GM21515 (cell line): Measurements from ENCODE around the gene LENG8.
"Not testable (repeated sequence)": the region's sequence is repeated elsewhere in the genome, so short reads cannot be mapped to it uniquely, and the experiment has no call there.

Experiments used
- ATAC-seq: cut with Tn5 transposase; IDR thresholded peaks from one replicate; pipeline ENCODE4 v1.9.1; 2021; ENCODE audit not compliant: unreplicated experiment

Gene LENG8

DNA sequence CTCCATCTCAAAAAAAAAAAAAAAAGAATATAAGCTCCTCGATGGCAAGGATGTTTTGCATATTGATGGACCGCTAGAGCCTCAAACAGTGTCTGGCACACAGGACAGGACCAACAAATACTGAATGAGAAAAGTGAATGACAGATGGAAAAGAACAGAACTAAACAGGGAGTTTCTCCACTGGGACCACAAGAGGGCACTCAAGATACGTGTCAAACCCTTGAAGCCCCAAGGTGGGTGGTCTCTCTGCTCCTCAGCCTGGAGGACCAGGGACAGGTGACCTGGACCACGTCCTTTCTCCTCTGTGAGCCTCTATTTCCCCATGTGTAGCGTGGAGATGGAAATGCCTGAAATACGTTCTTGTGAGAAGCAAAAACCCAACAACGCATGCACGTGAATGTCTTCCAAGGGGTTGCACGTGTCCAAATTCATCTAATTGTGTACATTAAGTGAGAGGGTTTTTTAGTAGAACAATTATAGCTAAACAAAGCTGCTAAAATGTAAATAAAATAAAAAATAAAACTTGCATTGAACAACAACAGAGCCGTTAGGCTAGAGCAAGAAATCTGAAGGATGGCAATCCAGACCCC is 29.8 kb downstream of the LENG8 start:
- no peak for ATAC-seq

DNA sequence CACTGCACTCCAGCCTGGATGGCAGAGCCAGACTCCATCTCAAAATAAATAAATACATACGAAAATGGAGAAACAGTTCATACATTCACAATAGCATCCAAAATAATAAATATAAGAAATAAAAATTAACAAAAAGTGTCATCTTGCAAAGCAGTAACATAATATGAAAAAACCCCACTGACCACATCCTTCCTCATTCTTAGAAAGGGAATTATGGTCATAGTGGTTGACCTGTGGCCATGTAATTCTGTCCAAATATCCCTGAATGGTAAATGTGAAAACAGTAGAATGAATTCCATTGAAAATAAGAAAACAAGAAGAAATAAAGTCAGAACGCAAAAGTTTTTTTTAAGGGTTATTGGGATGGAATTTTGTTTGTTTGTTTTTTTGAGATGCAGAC is 31.1 kb downstream of the LENG8 start:
- no peak for ATAC-seq

DNA sequence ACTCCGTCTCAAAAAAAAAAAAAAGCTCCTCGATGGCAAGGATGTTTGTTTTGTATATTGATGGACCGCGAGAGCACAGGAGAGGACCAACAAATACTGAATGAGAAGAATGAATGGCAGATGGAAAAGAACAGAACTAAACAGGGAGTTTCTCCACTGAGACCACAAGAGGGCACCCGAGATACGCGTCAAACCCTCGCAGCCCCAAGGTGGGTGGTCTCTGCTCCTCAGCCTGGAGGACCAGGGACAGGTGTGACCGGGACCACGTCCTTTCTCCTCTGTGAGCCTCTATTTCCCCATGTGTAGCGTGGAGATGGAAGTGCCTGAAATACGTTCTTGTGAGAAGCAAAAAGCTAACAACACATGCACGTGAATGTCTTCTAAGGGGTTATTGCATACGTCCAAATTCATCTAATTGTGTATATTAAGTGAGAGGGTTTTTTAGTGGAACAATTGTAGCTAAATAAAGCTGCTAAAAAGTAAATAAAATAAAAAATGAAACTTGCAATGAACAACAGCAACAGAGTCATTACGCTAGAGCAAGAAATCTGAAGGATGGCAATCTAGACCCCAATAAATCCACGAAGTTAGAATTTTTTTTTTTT is 32.4 kb downstream of the LENG8 start:
- ATAC-seq = no peak

DNA sequence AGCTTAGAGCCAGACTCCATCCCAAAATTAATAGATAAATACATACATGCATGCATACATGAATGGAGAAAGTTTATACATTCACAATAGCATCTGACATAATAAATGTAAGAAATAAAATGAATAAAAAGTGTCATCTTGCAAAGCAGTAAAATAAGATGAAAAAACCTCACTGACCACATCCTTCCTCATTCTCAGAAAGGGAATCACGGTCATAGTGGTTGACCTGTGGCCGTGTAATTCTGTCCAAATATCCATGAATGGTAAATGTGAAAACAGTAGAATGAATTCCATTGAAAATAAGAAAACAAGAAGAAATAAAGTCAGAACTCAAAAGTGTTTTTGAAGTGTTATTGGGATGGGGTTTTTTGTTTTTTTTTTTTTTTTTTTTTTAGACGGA is 33.9 kb downstream of the LENG8 start:
- no peak for ATAC-seq

DNA sequence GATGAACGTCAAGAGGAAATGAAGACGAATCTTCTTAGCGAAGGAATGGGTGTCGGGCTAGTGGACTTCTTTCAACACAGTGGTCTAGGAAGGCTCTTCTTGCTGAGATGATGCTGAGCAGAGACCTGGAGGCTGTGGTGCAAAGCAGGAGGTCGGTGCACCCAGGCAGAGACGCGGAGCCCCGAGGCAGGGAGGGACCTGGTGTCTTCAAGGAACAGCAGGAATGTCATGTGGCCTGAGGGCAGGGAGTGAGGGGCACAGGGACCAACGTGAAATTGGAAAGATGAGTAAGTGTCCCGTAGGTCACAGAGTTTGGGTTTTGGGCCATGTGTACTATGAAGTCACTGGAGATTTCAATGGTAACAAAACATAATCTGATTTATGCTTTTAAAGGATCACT is 35.5 kb downstream of the LENG8 start:
- ATAC-seq = no peak

DNA sequence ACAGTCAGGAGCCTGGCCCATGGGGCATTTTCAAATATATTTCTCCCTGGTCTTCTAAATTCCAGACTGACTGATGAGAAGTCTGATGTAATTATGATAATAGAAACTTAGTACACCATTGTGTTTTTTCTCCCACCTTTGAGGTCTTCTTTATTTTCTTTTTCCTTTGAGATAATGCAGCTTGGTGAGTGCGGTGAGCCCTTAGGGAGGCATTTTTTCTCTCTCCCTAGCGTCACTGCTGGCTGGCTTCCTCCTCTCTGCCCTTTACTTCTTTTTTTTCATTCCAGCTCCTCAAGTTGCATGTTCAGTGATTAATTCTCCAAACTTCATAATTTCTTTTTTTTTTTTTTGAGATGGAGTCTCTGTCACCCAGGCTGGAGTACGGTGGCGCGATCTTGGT is 36.9 kb downstream of the LENG8 start:
- no peak for ATAC-seq

DNA sequence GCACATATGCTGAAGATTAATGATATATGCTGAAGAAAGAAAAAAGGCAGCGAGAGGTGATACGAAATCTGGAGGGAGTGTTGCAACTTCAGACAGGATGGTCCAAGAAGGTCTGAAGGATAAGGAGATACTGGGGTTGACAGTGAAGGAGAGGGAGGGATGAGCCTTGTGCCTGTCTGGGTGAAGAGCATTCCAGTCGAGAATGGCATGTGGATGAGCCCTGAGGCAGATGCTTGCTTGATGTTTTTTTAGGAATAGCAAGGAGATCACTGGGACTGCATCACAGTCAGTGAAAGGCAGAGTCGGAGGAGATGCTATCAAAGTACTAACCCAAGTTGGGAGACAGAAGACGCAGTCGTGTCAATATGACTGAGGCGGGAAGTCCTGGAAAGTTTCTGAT is 40.3 kb downstream of the LENG8 start:
- ATAC-seq = no peak

DNA sequence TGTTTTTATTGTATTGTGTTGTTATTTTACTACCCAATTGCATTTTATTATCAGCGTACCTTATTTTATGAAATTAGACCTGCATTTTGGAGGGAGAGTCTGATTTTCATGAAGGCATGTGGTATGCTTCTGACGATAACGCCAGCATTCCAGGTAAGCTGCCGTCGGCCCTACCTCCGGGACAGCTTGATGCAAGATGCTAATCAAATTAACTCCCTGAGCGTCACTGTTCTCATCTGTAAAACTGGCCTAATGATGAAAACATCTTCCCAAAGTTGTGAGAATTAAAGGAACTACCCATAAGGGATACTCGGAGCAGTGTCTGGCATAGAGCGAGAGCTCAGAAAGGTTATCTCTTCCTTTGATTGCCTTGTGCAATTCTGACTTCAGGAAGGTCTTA is 40.8 kb downstream of the LENG8 start:
- ATAC-seq = no peak

DNA sequence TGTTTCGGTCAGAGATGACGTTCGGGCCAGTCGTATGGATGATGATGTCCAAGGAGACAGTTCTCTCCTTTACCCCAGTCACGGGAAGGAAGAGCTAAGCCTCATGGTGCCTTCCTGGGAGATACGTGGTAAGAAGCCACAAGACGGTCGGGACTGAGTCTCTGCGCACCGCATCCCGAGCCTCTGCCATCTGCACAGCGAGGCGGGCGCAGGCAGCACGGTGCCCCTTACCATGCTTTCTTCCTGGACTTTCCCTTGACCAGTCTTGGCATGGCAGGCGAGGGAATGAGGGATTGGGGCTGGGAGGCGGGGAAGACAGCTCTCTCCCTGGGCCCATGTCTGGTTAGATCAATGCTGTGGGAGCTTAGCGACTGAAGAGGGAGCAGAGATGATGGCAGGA is 43.6 kb downstream of the LENG8 start:
- no peak for ATAC-seq

DNA sequence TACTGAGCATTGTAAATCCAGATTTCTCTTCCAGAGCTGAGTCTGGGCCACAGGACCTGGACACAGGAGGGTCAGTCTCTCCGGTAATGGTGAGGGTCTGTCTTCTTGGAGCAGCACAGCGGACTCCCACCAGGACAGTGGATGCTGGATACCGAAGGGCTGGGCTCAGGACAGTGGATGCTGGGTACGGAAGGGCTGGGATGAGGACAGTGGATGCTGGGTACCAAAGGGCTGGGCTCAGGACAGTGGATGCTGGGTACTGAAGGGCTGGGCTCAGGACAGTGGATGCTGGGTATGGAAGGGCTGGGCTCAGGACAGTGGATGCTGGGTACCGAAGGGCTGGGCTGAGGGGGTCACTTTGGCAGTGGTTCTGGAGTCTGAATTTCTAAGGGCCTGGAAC is 44.1 kb downstream of the LENG8 start:
- not testable (repeated sequence) for ATAC-seq

DNA sequence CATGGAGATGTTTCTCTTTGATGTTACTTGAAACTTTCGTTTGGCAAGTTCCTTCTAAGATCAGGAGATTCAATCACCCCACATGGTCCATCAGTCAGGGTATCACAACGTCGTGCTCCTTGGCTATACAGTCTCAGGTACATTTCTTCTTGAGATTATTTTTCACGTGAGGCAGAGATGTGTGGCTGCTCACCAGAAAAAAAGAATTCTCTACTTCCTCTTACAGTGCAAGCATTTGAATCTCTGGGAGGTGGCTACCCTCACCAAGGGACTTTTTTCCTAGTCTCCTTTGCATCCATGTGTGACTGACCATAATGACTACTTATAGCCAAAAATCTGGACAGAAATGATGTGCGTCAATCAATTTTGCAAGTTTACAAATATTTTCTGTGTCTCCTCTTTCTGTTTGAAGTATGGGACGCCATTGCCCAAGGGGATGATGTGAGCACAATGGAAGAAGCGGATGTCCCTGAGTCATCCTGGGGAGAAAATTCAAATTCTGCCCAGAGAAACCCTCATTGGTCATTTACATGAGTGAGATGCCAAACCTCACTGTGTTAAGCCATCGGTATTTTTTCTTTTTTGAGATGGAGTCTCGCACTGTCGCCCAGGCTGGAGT is 45.1 kb downstream of the LENG8 start:
- ATAC-seq = no peak

DNA sequence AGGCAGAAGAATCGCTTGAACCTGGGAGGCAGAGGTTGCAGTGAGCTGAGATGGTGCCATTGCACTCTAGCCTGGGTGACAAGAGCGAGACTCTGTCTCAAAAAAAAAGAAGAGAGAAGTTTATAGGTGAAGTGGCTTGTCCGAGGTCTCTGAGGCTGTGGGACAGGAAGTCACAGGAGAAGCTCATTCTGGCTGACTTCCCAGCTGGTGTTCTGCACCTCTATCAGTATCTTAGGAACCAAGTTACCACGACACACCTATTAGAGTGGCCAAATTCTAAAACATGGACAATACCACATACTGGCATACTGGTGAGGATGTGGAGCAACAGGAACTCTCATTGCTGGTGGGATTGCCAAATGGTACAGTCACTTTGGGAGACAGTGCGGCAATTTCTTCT is 46.3 kb downstream of the LENG8 start:
- not testable (repeated sequence) for ATAC-seq

DNA sequence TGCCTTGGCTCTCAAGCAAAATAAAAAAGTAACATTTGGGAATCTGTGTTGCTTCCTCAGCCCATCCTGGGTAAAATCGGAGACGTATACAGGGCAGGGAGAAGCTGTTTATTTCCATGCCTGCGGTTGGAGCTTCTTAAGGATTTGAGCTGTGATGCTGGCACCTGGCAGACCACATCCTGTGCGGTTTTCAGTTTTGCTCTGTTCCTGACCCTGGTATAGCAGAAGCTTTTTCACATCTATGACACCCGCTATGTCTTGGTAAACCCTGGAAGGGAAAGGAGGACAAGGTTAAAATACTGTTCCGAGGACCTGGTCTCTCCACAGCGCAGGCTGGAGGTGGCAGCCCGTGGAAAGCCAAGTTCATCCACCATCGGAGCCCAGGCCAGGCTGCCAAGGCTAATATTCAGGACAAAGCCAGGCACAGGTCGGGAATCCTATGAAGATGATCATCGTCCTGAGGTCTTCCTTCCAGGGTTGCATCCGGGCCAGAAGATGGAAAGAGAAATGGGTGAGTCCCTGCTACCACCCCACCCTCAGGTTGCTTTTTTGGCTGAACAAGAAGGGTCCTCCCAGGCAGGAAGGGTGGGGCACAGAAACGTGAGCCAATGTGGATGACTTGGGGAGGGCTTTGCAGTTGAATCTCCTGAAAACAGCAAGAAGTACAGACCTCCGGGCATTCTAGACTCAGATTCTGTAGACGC is 48.9 kb downstream of the LENG8 start:
- not testable (repeated sequence) for ATAC-seq

DNA sequence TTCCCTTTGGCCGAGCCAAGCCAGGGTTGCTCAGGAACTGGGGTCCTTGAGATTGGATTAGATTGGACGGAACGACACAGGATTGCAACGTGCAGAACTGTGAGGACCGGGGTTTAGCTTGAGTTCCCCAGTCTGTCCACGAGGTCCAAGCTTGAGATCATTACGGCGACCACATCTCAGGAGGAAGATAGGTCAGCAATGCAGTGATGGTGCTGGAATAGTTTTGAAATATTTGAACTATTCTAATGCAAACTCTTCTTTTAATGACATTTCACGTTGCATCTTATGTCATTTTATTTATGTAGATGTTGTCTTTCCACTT is 49.4 kb downstream of the LENG8 start:
- ATAC-seq = not testable (repeated sequence)

DNA sequence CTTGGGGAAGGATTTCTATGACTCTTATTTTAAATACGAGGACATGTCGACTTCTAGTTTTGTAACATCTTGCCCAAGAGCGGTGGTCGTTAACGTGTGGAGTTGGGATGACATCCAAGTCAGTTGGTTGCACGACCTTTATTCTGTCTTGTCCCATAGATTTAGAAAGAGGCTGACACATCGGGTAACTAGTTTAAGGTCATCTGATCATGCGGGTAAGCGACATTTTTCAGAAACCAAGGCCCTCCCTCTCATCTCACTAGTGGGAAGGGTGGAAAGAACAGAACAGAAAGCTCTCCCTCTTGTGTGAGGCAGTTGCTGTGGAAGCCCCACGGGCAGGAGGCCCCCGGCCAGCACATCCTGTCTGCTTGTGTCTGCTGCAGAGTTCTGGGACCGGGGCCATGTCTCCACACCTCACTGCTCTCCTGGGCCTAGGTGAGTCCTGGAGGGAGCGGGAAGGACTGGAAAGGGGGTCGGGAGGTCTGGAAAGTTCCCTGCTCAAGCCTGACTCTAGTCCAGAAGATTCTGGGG is 53.6 kb downstream of the LENG8 start, which contains the start of gene LAIR2:
TSS of gene LAIR2 (plus strand) at position 314 of the 531 bp plus-strand sequence. CDS start at position 402, 88 bp downstream.
- ATAC-seq = no peak

DNA sequence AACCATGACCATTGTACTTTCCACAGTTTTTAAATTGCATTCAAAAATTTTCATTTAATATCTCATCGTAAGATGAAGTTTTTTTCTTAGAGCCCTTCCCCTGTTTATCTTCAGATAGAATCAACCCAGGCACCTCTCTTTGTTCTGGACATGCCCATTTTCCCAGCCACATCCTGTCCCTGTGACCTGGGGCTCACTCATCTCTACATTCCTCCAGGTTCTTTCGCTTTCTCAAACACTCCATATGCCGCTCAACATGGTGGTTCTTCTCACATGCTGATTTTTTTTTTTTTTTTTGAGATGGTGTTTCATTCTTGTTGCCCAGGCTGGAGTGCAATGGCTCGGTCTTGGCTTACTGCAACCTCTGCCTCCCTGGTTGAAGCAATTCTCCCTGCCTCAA is 56.5 kb downstream of the LENG8 start:
- not testable (repeated sequence) for ATAC-seq

DNA sequence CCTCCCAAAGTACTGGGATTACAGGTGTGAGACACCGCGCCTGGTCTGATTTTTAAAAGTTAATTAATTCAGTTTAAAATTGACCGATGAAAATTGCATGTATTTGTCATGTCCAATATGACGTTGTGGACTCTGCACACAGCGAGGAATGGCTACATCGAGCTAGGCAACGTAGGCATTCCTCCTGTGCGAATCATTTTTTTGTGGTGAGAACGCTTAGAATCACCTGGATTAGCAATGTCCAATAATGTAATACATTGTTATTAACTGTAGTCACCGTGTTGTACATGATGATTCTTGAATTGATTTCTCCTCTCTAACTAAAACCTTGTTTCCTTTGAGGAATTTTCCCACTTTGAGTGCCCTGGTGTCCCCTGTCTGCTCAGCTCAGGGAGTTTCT is 57.1 kb downstream of the LENG8 start:
- ATAC-seq = no peak

DNA sequence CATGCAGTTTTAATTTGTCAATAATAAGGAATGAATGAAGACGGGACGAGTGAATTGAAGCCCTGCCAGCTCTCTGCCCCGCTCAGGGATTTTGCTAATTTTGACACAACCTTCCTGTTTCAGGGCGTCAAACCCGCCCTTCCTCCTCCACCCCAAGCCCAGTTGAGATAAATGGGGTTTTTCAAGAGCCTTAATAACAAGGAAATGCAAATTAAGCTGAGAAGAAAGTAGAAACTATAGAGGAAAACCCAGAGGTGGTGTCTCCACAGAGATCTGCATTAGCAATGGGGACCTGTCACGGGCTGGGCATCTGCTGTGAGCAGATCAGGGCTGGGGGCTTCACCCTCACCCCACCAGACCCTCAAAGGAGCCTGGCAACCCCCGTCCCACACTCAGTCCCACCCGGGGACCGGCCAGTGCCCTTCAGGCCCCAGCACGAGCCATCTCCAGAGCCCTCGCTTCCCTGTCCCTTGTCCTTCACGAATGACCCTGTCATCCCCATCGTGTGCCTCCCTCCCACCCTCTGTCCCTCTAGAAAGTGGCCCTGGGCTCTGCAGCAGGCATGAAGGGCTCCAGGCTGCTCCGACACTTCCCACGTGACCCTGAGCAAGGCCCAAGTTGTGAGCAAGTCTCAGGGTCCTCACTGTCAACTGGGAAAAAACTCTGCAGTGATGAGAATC is 58.2 kb downstream of the LENG8 start:
- not testable (repeated sequence) for ATAC-seq

DNA sequence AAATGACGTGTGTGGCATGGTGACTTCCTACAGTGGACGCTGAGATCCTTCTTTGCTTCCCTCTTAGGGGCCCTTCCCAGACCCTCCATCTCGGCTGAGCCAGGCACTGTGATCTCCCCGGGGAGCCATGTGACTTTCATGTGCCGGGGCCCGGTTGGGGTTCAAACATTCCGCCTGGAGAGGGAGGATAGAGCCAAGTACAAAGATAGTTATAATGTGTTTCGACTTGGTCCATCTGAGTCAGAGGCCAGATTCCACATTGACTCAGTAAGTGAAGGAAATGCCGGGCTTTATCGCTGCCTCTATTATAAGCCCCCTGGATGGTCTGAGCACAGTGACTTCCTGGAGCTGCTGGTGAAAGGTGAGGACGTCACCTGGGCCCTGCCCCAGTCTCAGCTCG is 58.8 kb downstream of the LENG8 start:
- no peak for ATAC-seq

DNA sequence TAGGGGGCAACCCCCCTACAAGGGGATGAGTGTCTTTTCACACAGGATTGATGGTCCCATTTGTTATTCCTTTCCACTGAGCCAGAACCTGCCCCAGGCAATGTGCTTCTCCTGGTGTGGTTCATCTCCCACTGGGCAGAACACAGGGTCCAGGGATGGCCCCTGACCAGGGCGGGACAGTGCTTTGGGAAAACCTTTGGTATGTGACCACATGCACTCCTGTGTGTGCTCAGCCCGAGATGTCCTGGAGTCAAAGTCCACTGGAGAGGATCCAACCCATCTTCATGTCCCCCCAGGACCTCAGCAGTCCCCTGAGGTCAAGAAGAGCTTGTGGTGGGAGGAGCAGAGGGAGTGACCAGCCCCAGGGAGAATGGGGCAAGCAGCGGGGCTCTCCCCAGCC is 59.5 kb downstream of the LENG8 start:
- not testable (repeated sequence) for ATAC-seq

DNA sequence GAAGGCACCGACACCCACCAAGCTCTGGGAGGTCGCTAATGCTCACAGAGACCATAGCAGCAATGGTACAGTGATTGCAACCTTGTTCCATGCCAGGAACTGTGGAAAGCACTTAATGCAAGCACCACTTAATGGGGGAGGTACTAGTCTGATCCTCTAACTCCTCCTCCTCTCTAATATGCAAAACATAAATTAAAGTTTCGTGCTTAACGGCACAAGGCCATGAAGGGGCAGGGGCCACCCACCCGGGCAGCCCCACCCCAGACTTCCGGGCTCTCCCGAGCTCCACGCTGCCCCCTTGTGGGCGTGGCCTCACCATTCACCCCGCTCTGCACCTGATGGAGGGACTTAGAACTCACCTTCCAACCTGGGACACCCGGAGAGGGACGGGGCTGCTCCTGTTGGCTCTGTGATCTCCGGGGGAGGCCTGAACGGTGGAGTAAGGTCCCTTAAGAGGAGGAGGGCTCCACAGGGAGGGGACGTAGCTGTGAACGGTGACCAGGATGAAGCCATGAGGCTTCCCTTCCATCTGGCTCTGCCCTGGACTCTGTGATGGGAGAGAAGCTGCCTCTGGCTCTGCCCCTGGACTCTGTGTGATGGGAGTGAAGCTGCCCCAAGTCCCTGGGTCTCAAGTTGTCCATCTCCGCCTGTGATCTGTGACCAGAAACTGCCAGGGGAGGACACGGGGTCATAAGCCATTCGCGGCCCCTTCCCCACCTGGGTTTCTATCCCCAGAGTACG is 60.4 kb downstream of the LENG8 start:
- not testable (repeated sequence) for ATAC-seq
